Measurements from ENCODE around the gene RGS7. TPM values are rescaled to one million over a fixed set of nuclear protein-coding genes. Genes with fewer than 3 reads are reported as not detected.

Gene RGS7
- total and polyA plus RNA-seq, 2 donors from 2014 or later: 3.6 TPM; not detected in 1

GRCh38 chr1:241045659-241046058 is 311.3 kb downstream of the RGS7 start:
- no peaks in the 10 kb centered on the region for H3K36me3 ChIP-seq (ENCODE audit: control insufficient read depth in 2 of 3, insufficient read depth in 3 of 3, low read length in 3 of 3)
- no peak for FAIRE-seq

DNA sequence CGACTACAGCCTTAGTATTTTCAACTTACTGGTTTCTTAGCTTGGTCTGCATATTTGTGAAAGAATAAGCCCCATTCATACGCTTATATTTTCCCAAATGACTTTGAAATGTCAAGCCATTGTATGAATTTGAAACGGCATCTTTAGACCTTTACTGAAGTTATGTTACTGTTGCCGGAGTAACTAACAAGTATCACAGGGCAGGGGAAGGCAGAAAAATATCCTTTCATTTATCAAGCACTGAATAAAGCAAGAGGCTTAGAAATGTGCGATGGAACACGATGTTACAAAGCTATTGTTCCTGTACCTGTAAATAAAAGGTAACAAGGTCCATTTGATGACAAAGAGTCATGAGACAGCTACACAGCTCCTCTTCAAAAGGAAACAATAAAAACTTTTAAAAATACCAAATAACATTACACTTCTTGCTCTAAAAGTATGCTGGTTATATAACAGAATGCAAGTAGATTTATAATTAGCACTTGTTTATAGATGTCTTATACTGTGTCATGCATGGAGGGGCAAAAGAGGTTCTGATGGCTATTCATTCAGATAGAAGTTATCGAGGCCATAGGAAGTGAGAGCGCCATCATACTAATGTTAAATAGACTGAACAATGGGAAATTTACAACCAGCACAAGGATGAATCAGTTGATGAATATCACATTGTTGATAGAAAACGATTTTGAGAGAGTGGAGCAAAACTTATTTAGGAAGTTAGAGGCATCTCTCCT is 322.6 kb downstream of the RGS7 start:
- no peaks in the 10 kb centered on the region for H3K9me3 ChIP-seq (ENCODE audit: control insufficient read depth in 2 of 3, insufficient read depth in 1 of 3, low read length in 3 of 3)
- DNase-seq: no peak
- TF ChIP-seq, protein P1, sequence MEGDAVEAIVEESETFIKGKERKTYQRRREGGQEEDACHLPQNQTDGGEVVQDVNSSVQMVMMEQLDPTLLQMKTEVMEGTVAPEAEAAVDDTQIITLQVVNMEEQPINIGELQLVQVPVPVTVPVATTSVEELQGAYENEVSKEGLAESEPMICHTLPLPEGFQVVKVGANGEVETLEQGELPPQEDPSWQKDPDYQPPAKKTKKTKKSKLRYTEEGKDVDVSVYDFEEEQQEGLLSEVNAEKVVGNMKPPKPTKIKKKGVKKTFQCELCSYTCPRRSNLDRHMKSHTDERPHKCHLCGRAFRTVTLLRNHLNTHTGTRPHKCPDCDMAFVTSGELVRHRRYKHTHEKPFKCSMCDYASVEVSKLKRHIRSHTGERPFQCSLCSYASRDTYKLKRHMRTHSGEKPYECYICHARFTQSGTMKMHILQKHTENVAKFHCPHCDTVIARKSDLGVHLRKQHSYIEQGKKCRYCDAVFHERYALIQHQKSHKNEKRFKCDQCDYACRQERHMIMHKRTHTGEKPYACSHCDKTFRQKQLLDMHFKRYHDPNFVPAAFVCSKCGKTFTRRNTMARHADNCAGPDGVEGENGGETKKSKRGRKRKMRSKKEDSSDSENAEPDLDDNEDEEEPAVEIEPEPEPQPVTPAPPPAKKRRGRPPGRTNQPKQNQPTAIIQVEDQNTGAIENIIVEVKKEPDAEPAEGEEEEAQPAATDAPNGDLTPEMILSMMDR (IDR thresholded peaks at IDR 0.05; ENCODE audit: borderline replicate concordance, extremely low read depth, insufficient read depth): no peak
- FAIRE-seq: no peak
- H3K27ac ChIP-seq (ENCODE audit: low read depth in 2 of 2, low read length in 2 of 2): no peak overlapping the region
- H3K36me3 ChIP-seq (ENCODE audit: control insufficient read depth in 2 of 3, insufficient read depth in 3 of 3, low read length in 3 of 3): no peaks in the 10 kb centered on the region
- H3K4me1 ChIP-seq (ENCODE audit: control insufficient read depth in 2 of 3, insufficient read depth in 2 of 3, low read depth in 1 of 3, low read length in 3 of 3): no peaks in the 10 kb centered on the region
- H3K4me3 ChIP-seq (ENCODE audit: low read length in 3 of 3): no peak overlapping the region
- no peak overlapping the region for H3K9ac ChIP-seq (ENCODE audit: low read length in 3 of 3)
- H3K27me3 ChIP-seq (ENCODE audit: control insufficient read depth, insufficient read depth, low read length): no peaks in the 10 kb centered on the region
- intact Hi-C loops (cut with DNase I): no loop called here

More at GRCh38 chr1:241045659-241046058, 311.3 kb downstream of the RGS7 start:
- Histone ChIP-seq H3K27me3 (ENCODE audit: control insufficient read depth, insufficient read depth, low read length) (no peaks in the 10 kb centered on the region), H3K4me3 (ENCODE audit: low read length in 3 of 3) (no peak overlapping the region), H3K9ac (ENCODE audit: low read length in 3 of 3) (no peak overlapping the region), H3K27ac (ENCODE audit: low read depth in 2 of 2, low read length in 2 of 2) (no peak overlapping the region), H3K9me3 (ENCODE audit: control insufficient read depth in 2 of 3, insufficient read depth in 1 of 3, low read length in 3 of 3) (no peaks in the 10 kb centered on the region), H3K4me1 (ENCODE audit: control insufficient read depth in 2 of 3, insufficient read depth in 2 of 3, low read depth in 1 of 3, low read length in 3 of 3) (no peaks in the 10 kb centered on the region)
- TF ChIP-seq, protein P1 (IDR thresholded peaks at IDR 0.05; ENCODE audit: borderline replicate concordance, extremely low read depth, insufficient read depth): no peak
- DNase-seq: no peak
- intact Hi-C loops (cut with DNase I): no loop called here

- H3K4me3 ChIP-seq (ENCODE audit: low read length in 3 of 3): no peak overlapping the region
- no peak for FAIRE-seq
These were observed 332.2 kb downstream of the RGS7 start for GRCh38 chr1:241024834-241025233.

More at GRCh38 chr1:241024834-241025233, 332.2 kb downstream of the RGS7 start:
- TF ChIP-seq, protein P1 (IDR thresholded peaks at IDR 0.05; ENCODE audit: borderline replicate concordance, extremely low read depth, insufficient read depth): no peak
- Histone ChIP-seq H3K36me3 (ENCODE audit: control insufficient read depth in 2 of 3, insufficient read depth in 3 of 3, low read length in 3 of 3) (no peaks in the 10 kb centered on the region), H3K9ac (ENCODE audit: low read length in 3 of 3) (no peak overlapping the region), H3K9me3 (ENCODE audit: control insufficient read depth in 2 of 3, insufficient read depth in 1 of 3, low read length in 3 of 3) (no peaks in the 10 kb centered on the region), H3K27me3 (ENCODE audit: control insufficient read depth, insufficient read depth, low read length) (no peaks in the 10 kb centered on the region), H3K4me1 (ENCODE audit: control insufficient read depth in 2 of 3, insufficient read depth in 2 of 3, low read depth in 1 of 3, low read length in 3 of 3) (peaks cover 0 to 5% (median 0%) of the 10 kb centered on the region in 3 donors), H3K27ac (ENCODE audit: low read depth in 2 of 2, low read length in 2 of 2) (no peak overlapping the region)
- intact Hi-C loops (cut with DNase I): no loop called here
- DNase-seq: no peak
